Ascending aorta (tissue), 2 donors: ENCODE data around the gene HOXC5. TPM values are rescaled to one million over a fixed set of nuclear protein-coding genes. Genes with fewer than 3 reads are reported as not detected.

Experiments
- DNase-seq, 2 donors: peaks; one replicate each; pipeline ENCODE4 v3.0.0-alpha.2; 2019; ENCODE audit warnings: low spot score in 2 of 2
- H3K27ac ChIP-seq, 2 donors: fragments of 200-600 bp; sonication (generic); one replicate each; pipeline ENCODE4 v1.5.1; 2016 to 2017; ENCODE audit warnings: mild to moderate bottlenecking in 1 of 2
- H3K27me3 ChIP-seq: fragments of 200-600 bp; sonication (generic); one replicate; pipeline ENCODE4 v1.5.1; 2017
- H3K36me3 ChIP-seq, 2 donors: fragments of 200-600 bp; sonication (generic); one replicate each; pipeline ENCODE4 v1.5.1; 2016
- H3K4me1 ChIP-seq, 2 donors: fragments of 200-600 bp; sonication (generic); one replicate each; pipeline ENCODE4 v1.5.1; 2016 to 2017; ENCODE audit warnings: mild to moderate bottlenecking in 1 of 2
- H3K4me3 ChIP-seq, 2 donors: fragments of 200-600 bp; sonication (generic); one replicate each; pipeline ENCODE4 v1.5.1; 2016 to 2017; ENCODE audit warnings: mild to moderate bottlenecking in 1 of 2
- H3K9me3 ChIP-seq, 2 donors: fragments of 200-600 bp; sonication (generic); one replicate each; pipeline ENCODE4 v1.5.1; 2016
- intact Hi-C: fragments of 100-400 bp; cut with DNase I; formaldehyde crosslinking; loops from one replicate; pipeline ENCODE4 v1.15.1; 2023
- total RNA-seq: library from RNA; depleted of rRNA; stranded (reverse); fragments of >200 nt; gene quantifications from one replicate; pipeline ENCODE4 v1.1.0, GENCODE V29; 2016
- TF ChIP-seq, protein P1 (sequence below), 3 experiments: fragments of 200-600 bp in 2 of 3; fragments of 450-650 bp in 1 of 3; sonication (generic) in 2 of 3; IDR thresholded peaks; one replicate each; pipeline ENCODE4 v1.5.1; 2016 to 2019; ENCODE audit warnings: antibody characterized with exemption in 3 of 3, mild to moderate bottlenecking in 1 of 3, moderate library complexity in 1 of 3

The HOXC5 gene
- total RNA-seq, 1 donor from 2014 or later, result not detected

DNA sequence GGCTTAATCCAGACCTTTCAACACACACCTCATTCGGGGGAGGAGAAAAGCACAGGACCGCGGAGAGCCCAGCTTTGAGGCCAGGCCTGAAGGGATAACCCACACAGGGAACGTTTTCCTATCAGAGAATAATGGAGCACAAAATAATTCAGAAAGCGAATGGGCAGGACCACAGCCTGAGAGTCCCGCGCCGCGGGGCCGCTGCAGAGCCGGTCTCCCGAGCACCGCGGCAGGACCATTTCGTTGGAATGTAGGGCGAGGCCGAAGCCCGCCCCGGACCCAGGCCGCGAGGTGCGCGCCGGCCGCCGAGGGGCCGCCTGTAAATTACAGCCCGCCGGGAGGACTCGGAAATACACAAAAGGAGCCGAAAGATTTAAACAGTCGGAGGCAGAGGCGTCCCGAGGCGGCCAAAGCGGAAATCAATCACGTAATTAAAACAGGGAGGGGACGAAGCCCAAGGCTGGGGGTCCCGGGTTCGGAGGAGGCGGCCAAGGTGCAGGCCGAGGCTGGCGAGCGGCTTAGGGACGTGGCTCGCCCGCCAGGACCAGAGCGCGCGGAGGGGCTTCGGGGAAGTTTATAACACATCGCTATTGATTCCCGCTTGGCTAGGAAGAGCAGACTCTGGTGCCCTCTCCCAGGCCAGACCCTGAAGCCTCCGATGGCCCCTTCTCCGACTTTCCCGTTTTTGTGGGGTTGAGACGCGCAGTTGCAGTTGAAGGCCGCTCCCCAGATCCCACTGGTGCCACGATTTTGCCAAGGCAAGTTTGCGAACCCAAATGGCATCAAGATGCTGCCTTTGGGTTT lies 14.5 kb downstream of the HOXC5 start:
- no peaks in the 10 kb centered on the region for H3K9me3 ChIP-seq
- no peaks in the 10 kb centered on the region for H3K36me3 ChIP-seq
- no peaks in the 10 kb centered on the region for H3K4me1 ChIP-seq
- H3K27me3 ChIP-seq, result no peaks in the 10 kb centered on the region
- H3K27ac ChIP-seq, result no peak overlapping the region
- no peak for DNase-seq
- intact Hi-C loops, result no loop called here
- H3K4me3 ChIP-seq, result no peak overlapping the region
- TF ChIP-seq, protein P1, sequence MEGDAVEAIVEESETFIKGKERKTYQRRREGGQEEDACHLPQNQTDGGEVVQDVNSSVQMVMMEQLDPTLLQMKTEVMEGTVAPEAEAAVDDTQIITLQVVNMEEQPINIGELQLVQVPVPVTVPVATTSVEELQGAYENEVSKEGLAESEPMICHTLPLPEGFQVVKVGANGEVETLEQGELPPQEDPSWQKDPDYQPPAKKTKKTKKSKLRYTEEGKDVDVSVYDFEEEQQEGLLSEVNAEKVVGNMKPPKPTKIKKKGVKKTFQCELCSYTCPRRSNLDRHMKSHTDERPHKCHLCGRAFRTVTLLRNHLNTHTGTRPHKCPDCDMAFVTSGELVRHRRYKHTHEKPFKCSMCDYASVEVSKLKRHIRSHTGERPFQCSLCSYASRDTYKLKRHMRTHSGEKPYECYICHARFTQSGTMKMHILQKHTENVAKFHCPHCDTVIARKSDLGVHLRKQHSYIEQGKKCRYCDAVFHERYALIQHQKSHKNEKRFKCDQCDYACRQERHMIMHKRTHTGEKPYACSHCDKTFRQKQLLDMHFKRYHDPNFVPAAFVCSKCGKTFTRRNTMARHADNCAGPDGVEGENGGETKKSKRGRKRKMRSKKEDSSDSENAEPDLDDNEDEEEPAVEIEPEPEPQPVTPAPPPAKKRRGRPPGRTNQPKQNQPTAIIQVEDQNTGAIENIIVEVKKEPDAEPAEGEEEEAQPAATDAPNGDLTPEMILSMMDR (IDR thresholded peaks at IDR 0.05), result no peak

GRCh38 chr12:54047964-54048303 lies 15.1 kb downstream of the HOXC5 start:
- Histone ChIP-seq H3K4me3 (no peak overlapping the region), H3K27ac (no peak overlapping the region), H3K36me3 (no peaks in the 10 kb centered on the region), H3K9me3 (no peaks in the 10 kb centered on the region), H3K27me3 (no peaks in the 10 kb centered on the region), H3K4me1 (peaks cover 0 to 3% of the 10 kb centered on the region in 2 donors)
- intact Hi-C loops, result no loop called here
- DNase-seq, result no peak
- TF ChIP-seq, protein P1 (IDR thresholded peaks at IDR 0.05), result no peak

- Histone ChIP-seq H3K27ac (no peak overlapping the region), H3K36me3 (no peaks in the 10 kb centered on the region), H3K4me3 (no peak overlapping the region), H3K9me3 (no peaks in the 10 kb centered on the region), H3K4me1 (peaks cover 0 to 6% of the 10 kb centered on the region in 2 donors), H3K27me3 (no peaks in the 10 kb centered on the region)
- intact Hi-C loops, result no loop called here
- TF ChIP-seq, protein P1 (IDR thresholded peaks at IDR 0.05), result no peak
- DNase-seq, result no peak
Measured at GRCh38 chr12:54048406-54049093, 15.7 kb downstream of the HOXC5 start.

DNA sequence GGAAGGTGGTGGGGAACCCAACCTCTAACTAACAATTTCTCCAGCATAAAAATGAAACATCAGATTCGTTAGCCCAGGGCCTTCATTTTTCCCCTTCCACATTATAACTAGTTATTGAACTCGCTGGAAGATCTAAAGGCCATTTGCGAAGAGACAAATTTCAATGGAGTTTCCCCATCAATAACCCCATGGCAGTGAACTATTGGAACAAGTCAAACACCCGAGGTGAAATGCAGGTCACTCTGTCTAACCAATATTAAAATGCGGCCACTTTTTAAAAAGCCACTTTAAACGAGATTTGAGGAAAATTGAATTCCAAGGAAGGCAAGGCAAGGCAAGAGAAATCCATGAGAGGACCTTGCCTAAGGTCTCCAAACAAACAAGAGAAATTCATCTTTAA lies 16.3 kb downstream of the HOXC5 start:
- H3K27me3 ChIP-seq, result no peaks in the 10 kb centered on the region

GRCh38 chr12:54050482-54050810 lies 17.6 kb downstream of the HOXC5 start:
- no peak for DNase-seq
- intact Hi-C loops, result no loop called here
- no peak overlapping the region for H3K27ac ChIP-seq
- no peaks in the 10 kb centered on the region for H3K9me3 ChIP-seq
- H3K4me3 ChIP-seq, result no peak overlapping the region
- H3K27me3 ChIP-seq, result no peaks in the 10 kb centered on the region
- TF ChIP-seq, protein P1 (IDR thresholded peaks at IDR 0.05), result no peak
- H3K36me3 ChIP-seq, result no peaks in the 10 kb centered on the region
- peaks cover 0 to 10% of the 10 kb centered on the region in 2 donors for H3K4me1 ChIP-seq

More for the DNA sequence above, 16.3 kb downstream of the HOXC5 start:
- no peak for DNase-seq
- Histone ChIP-seq H3K9me3 (no peaks in the 10 kb centered on the region), H3K4me3 (no peak overlapping the region), H3K27ac (no peak overlapping the region), H3K36me3 (no peaks in the 10 kb centered on the region), H3K4me1 (peaks cover 0 to 6% of the 10 kb centered on the region in 2 donors)
- TF ChIP-seq, protein P1 (IDR thresholded peaks at IDR 0.05), result no peak
- intact Hi-C loops, result no loop called here
